Astrocyte of the hippocampus (primary cell): ENCODE measurements around the gene ZNF483.
"Not testable (repeated sequence)": the region's sequence is repeated elsewhere in the genome, so short reads cannot be mapped to it uniquely, and the experiment has no call there.

ENCODE experiments used
- DNase-seq: peaks from one replicate; pipeline ENCODE4 v3.0.0; 2011; ENCODE audit warnings: low read depth, low spot score

Gene ZNF483

GRCh38 chr9:111542497-111543254 lies 17.7 kb downstream of the ZNF483 start:
- no peak for DNase-seq

GRCh38 chr9:111548623-111549022 lies 23.6 kb downstream of the ZNF483 start:
- DNase-seq: no peak

GRCh38 chr9:111555425-111555824 lies 30.4 kb downstream of the ZNF483 start:
- not testable (repeated sequence) for DNase-seq

GRCh38 chr9:111559000-111559610 lies 34.1 kb downstream of the ZNF483 start:
- DNase-seq: peak; percentile 28

DNA sequence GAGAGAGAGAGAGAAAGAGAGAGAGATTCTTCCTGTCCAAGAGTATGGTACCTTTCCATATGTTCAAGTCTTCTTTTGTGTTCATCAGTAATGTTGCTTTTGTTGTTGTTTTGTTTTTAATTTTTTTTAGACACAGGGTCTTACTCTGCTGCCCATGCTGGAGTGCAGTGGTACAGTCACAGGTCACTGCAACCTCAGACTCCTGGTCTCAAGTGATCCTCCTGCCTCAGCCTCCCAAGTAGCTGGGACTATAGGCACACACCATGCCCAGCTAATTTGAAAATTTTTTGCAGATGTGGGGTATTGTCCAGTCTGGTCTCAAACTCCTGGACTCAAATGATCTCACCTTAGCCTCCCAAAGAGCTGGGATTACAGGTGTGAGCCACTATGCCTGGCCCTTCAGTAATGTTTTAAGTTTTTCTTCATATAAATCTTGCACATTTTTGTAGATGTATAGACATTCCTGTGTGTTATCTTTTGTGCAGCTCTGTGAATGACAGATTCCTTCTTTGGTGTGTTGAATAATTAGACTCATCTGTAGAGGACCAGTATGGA lies 36.3 kb downstream of the ZNF483 start:
- DNase-seq: no peak

GRCh38 chr9:111566234-111566633 lies 41.3 kb downstream of the ZNF483 start:
- peak; percentile 6 for DNase-seq

GRCh38 chr9:111568127-111568526 lies 43.1 kb downstream of the ZNF483 start:
- not testable (repeated sequence) for DNase-seq

DNA sequence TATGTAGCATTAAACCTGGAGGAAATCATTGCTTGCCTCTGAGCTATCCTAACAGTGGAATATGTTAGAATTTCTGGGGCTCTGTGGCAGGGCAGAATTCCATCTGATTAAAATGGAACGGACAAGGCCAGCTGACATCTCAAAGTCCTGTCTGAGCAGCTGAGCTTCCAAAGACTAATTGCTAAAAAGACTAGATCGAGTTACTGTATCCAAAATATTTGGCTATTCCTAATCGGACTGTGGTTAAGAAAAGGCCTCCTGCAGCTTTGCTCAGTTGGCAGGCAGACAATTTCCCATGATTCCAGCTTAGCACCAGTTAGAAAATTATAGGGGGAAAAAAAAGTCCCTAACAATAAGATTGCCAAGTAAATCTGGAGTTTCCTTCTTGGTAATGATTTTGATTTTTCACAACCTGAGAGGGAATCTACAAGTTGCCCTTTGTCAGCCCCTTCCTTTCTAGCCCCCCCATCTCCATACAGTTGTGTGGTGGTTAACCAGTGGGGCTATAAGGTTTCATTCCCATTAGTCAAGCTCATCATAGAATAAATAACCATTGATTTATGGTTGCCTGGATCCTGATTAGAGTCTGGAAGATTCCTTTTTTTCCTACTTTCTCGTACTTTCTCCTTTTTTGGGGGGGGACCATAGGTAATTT lies 48.1 kb downstream of the ZNF483 start:
- peak; percentile 88 for DNase-seq

- peak; percentile 29 for DNase-seq
Observed at GRCh38 chr9:111582888-111583287, 57.9 kb downstream of the ZNF483 start.

DNA sequence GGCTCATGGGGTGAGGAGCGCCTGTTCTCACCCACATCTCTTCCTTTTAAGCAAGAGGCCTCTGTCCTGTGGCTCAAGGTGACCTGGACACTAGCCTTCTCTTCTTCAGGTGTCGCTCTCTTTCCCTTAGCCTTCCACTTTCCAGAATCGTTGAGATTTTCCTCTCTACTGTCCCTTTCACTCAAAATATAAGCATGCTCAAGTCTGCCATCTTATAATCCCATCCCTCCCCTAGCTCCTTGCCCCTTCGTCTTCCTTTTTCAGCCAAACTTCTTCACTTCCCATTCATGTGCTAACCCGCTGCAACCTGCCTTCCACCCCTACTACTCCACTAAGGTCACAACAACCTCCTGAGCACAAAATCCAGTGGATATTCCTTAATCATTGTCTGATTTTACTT lies 61.4 kb downstream of the ZNF483 start:
- no peak for DNase-seq

DNA sequence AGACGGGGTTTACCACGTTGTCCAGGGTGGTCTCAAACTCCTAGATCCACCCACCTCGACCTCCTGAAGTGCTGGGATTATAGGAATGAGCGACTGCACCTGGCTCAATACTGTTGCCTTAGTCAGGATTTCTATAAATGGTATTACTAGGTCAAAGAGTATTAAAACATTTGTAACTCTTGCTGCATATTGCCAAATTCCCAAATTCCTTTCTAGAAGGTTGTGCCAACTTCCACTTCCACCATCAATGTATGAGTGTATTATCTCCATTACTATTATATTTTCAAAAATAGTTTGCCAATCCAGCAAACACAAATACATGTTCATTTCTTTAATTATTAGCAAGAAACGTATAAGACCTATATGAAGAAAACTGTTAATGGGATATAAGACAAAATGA lies 63.9 kb downstream of the ZNF483 start:
- DNase-seq: no peak

DNA sequence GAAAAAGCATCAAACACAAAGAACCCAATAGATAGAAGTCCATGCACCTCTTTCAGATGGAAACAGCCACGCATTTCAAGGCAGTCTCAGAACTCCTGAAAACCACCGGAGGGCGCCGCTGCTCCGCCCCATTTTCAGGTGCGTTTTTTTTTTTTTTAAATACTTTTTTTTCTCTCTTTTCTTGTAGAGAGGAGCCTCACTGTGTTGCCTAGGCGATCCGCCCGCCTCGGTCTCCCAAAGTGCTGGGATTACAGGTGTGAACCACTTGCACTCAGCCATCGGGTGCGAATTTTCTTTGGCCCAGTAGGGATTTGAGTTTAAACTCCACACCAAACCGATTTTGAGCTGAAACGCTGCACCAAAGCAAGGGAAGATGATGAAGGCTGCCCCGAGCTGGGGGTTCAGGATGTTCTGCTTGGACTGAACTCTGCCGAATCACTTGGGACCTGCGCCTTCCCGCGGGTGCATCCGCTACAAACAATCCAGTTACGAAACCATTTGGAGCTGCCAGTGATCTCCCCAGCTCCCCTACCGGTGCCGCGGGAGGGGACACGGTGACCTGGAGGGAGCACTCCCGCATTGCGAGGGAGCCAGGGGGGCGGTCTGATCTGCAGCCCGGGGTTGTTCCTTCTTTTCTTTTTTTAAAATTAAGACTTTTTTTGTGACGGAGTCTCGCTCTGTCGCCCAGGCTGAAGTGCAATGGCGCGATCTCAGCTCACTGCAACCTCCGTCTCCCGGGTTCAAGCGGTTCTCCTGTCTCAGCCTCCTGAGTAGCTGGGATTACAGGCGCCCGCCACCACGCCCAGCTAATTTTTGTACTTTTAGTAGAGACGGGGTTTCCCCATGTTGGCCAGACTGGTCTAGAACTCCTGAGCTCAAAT lies 73.1 kb downstream of the ZNF483 start:
- peak; percentile 84 for DNase-seq

GRCh38 chr9:111598733-111599091 lies 73.7 kb downstream of the ZNF483 start:
- peak; percentile 53 for DNase-seq

- DNase-seq: peak; percentile 93
Observed at GRCh38 chr9:111599092-111599954, 74.3 kb downstream of the ZNF483 start, which contains the start of gene PTGR1. PTGR1 (minus strand) TSS chr9:111599647; CDS start chr9:111597422, 2,225 bp downstream.

DNA sequence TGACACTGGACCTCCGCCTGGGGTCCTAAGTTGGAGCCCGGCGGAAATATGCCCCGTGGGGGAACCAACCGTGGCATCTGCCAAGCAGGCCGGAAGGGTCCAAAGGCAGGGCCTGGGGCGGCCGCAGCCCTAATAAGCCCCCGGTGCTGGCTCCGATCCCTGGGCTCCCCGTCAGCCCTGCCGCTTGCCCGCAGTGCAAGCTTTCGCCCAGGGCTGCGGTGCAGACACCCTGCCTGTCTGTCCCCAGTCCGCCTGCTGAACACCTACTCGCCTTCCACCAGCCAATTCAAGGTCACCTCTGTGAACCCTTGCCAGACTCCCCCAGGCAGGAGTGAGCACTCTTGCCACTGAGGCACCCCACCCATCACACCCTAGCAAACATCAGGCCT lies 75.0 kb downstream of the ZNF483 start:
- no peak for DNase-seq

DNA sequence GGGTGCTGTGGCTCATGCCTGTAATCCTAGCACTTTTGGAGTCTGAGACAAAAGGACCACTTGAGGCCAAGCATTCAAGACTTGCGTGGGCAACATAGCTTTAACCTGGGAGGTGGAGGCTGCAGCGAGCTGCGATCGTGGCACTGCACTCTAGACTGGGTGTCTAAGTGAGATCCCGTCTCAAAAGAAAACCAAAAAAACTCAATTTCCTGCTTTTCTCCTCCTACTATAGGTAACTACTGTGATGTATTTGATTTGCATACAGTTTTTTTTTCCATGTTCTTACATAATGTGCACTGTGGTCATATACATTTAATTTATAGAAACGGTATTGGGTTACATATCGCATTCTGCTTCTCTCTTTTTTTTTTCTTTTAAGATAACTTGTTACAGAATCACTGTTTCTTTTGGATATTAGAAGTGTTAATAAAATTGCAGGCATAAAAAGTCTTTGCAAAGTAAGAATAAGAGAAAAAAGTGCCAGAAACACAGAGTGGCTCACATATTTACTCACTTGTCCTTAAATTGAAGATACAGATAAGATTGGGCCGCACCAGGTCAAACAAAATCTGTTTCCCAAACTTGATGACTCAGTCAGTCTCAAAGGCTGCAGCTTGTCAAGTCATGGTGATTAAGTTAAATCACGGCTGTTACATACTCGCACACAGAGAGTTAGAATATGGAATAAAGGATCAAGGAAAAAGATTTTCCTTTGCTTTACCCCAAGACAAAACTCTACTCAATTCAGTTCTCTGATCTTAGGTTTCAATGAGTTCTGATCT lies 76.4 kb downstream of the ZNF483 start:
- DNase-seq: peak; percentile 20

- no peak for DNase-seq
Observed at GRCh38 chr9:111603041-111603440, 78.1 kb downstream of the ZNF483 start.

DNA sequence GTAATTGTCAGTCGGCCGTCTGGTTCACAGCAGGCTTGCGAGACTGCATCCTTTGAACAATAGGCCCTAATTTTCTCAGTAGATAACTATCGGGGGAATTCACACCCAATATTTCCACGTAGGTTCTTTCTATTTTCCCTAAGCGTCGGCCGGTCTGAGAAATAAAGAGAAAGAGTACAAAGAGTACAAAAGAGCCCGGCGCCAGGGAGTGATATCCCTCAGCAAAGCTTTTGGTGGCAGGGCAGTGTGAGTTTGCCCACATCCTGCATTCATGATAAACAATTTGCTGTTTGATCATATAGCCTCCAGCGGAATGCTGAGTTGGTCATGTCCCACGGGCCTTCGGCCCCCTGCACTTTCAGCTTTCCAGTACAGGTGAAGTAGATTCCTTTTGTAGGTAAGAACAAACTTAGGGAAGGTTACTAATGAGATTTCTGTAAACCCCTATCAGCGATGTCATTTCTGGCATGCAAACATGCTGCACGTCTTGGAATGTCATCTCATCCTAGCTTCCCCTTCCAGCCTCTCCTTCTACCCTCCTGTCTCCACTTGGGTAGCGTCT lies 79.2 kb downstream of the ZNF483 start:
- DNase-seq: no peak

- no peak for DNase-seq
Observed at GRCh38 chr9:111605041-111605559, 80.1 kb downstream of the ZNF483 start.
